Measurements from ENCODE around the gene SCML2.

SCML2 gene

DNA sequence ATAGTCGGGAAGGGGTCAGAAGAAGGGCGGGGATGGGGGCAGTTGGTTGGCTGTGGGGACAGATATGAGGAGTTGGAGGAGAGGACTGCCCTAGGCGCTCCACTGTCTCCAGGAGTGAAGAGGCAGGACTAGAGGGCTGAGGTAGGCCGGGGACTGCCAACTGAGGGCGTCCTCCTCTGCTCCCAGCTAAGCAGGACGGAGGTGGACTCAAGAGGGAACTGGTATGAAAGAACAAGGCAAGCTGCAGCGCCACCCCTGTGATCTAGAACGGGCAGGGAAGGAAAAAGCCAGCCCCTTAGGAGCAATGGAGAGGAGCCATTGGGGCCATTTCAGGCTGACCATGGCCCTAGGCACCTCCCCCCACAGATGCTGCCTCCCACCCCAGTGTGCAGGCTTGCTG is 147.8 kb downstream of the SCML2 start:
- no peaks in the 10 kb centered on the region for H3K9me3 ChIP-seq (ENCODE audit: control insufficient read depth, low read length)
- H3K4me1 ChIP-seq (ENCODE audit: control insufficient read depth, insufficient read depth, low read length), result no peaks in the 10 kb centered on the region
- no peaks in the 10 kb centered on the region for H3K36me3 ChIP-seq (ENCODE audit: control insufficient read depth, insufficient read depth, low read length)
- 88 to 91% methylated on average over 8 of the region's 8 CpGs for WGBS, 2 experiments
- no peak overlapping the region for H3K4me3 ChIP-seq (ENCODE audit: insufficient read depth, low read depth, low read length)
- no peaks in the 10 kb centered on the region for H3K27me3 ChIP-seq (ENCODE audit: control insufficient read depth, insufficient read depth, low read length, poor library complexity, severe bottlenecking)
- no peak overlapping the region for H3K27ac ChIP-seq (ENCODE audit: insufficient read depth, low read depth, low read length, poor library complexity, severe bottlenecking)

DNA sequence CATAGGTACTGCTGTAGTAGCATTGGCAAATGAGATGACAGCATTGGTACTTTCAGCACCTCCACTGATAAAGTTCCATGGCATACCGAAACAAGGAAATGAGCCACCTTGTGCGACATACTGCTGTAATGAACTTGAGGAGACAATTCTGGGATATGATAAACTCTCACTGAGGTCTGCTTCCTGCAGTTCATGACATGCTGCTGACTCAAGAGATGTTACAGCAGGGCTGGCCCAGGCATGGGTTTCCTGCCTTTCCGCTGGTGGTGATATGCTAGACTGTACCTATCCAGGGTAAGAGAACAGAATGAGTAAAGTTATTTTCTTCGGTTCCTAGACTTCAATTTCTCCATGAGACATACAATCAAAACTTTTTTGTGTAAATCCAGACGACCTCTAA is 150.9 kb downstream of the SCML2 start:
- Histone ChIP-seq H3K4me1 (ENCODE audit: control insufficient read depth, insufficient read depth, low read length) (no peaks in the 10 kb centered on the region), H3K27me3 (ENCODE audit: control insufficient read depth, insufficient read depth, low read length, poor library complexity, severe bottlenecking) (no peaks in the 10 kb centered on the region), H3K27ac (ENCODE audit: insufficient read depth, low read depth, low read length, poor library complexity, severe bottlenecking) (no peak overlapping the region), H3K9me3 (ENCODE audit: control insufficient read depth, low read length) (no peaks in the 10 kb centered on the region), H3K4me3 (ENCODE audit: insufficient read depth, low read depth, low read length) (no peak overlapping the region), H3K36me3 (ENCODE audit: control insufficient read depth, insufficient read depth, low read length) (no peaks in the 10 kb centered on the region)
- 93 to 94% methylated on average over 3 to 4 of the region's 5 CpGs for WGBS, 2 experiments

DNA sequence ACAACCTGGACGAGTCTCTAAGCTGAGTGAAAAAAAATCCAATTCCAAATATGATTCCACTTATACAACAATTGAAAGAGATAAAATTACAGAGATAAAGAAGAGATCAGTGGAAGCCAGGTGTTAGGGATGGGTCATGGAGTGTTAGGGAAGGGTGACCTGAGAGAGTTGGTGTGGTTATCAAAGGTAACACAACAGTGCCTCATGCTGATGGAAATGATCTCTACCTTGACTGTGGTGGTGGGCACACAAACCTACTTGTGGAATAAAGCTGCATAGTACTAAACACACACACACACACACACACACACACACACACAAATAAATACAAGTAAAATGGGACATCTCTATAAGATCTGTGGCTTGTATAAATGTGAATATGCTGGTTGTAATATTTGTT is 159.8 kb downstream of the SCML2 start:
- Histone ChIP-seq H3K4me3 (ENCODE audit: insufficient read depth, low read depth, low read length) (no peak overlapping the region), H3K9me3 (ENCODE audit: control insufficient read depth, low read length) (no peaks in the 10 kb centered on the region), H3K4me1 (ENCODE audit: control insufficient read depth, insufficient read depth, low read length) (no peaks in the 10 kb centered on the region), H3K27me3 (ENCODE audit: control insufficient read depth, insufficient read depth, low read length, poor library complexity, severe bottlenecking) (no peaks in the 10 kb centered on the region), H3K36me3 (ENCODE audit: control insufficient read depth, insufficient read depth, low read length) (no peaks in the 10 kb centered on the region), H3K27ac (ENCODE audit: insufficient read depth, low read depth, low read length, poor library complexity, severe bottlenecking) (no peak overlapping the region)
- no CpG with 5 or more reads among the region's 1 CpG for WGBS, 2 experiments

All from ectodermal cell (in vitro differentiated cells).